NCI-H446 treated with DMSO at 0.1 percent for 48 hours (cell line): Measurements from ENCODE around the gene KLHL28.

ENCODE experiments used
- DNase-seq: peaks from one replicate; lab custom pipeline; 2025; lab: John Stamatoyannopoulos, UW

The KLHL28 gene

DNA sequence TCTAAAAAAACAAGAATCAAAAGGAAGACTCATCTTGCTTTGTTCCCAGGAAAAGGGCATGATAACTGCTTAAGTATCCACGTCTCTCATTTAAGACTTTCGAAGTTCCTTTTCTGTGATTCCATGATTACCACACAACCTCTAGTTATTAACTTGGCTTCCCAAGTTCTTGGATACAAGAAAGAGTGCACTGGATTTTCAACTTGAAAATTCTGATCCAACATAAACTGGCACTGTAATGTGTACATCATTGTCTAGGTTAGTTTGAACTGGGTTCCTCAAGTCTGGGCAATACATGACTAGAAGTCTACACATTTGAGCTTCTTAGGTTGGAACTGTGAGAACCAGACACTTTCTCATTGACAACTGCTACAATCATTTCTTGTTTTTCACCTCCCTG, 1.6 kb downstream of the KLHL28 start:
- no peak for DNase-seq

DNA sequence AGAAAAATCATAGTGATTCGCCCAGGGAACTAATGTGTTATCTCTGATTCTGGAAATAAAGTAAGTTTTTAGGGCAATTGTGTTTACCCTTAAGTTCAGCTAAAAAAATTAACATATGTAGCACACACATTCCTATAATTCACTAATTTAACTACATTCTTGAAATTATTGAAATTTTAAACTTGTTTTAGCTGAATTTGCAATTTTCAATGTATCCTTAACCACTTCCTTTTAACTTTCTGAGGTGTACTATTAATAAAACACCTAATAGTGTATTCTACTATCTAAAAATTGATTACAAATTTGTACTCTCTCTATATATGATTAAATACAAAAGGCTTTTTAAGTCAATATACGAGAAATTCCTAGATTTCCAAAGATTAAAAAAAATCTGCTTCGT, 2.2 kb downstream of the KLHL28 start:
- DNase-seq: no peak

DNA sequence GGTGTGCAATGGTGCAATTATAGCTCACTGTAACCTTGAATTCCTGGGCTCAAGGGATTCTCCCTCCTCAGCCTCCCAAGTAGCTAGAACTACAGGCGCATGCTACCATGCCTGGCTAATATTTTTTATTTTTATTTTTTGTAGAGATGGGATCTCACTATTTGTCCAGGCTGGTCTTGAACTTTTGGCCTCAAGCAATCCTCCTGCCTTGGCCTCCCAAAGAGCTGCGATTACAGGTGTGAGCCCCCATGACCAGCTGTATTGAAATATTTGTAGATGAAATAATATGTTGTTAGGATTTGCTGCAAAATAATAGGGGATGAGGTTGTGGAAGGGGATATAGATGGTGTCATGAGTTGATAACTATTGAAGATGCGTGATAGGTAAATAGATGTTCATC, 4.9 kb downstream of the KLHL28 start:
- no peak for DNase-seq

DNA sequence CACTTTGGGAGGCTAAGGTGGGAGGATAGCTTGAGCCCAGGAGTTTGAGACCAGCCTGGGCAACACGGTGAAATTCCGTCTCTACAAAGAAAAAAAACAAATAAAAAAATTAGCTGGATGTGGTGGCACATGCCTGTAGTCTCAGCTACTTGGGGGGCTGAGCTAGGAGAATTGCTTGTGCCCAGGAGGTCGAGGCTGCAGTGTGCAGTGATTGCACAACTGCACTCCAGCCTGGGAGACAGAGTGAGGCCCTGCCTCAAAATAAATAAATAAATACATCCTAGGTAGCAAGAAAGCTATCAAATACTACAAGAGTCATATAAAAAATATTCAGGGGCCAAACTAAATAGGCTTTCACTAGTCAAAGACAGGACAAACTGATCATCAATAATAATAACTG, 6.2 kb downstream of the KLHL28 start:
- no peak for DNase-seq

DNA sequence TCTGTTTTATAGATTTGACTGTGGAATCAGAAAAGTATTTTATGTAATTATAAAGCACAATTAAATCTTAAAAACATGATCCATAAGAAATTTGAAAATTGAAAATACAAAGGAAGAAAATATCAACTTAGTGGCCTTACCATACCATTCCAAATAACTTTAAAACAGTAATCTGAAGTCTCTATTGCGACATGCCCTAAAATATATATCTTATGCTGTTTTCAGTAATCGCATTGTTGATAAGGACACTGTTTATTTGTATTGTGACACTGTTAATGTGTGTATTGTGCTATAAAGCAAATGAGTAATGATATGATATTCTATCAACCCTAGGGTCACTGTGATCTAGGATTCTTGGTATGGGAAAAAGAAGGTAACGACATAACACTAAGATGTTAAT, 7.0 kb downstream of the KLHL28 start:
- DNase-seq: no peak

DNA sequence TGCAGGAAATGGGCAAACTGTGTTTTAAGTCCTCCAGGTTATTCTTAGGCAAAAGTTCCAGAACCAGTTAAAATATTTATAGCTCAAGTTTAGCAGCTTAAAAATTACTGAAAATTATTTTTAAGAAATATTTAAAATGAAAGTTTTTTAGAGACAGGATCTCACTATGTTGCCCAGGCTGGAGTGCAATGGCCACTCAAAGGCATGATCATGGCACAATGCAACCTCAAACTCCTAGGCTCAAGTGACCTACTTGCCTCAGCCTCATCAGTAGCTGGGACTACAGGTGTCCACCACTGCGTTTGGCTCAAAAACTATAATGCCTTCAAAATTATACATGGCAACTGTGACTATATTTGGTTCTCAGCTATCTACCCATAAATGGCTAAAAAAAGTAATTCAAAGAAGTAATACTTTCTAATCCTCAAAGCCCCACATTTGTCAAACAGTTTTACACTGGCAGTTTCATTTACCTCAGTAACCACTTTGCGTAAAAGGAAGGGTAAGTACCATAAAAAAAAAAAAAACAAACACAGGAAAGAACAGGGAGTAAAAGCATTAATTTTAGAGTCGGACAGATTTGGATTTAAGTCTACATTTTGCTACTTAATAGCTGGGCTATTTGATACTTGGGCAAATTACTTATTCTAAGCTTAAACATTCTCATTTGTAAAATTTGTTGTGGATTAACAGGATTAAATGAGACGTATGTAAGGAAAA, 9.2 kb downstream of the KLHL28 start:
- DNase-seq: no peak

DNA sequence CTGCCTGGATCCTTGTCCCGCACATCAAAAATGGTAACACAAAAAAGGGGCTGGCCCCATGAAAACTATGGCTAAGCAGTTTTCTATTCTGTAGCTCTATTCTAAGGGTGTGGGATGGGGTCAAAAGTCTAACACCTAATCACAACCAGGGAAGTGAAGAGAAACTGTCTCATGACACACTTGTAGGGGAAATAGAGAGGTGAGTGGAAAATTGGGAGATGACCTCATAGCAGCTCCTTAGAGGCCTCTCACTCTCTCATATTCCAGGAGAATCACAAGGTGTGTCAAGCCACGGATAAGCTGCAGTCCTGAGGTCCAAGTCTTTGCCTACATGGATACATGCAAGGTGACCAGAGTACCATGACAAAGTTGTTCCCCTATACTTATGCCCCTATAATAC, 10.7 kb downstream of the KLHL28 start:
- no peak for DNase-seq

DNA sequence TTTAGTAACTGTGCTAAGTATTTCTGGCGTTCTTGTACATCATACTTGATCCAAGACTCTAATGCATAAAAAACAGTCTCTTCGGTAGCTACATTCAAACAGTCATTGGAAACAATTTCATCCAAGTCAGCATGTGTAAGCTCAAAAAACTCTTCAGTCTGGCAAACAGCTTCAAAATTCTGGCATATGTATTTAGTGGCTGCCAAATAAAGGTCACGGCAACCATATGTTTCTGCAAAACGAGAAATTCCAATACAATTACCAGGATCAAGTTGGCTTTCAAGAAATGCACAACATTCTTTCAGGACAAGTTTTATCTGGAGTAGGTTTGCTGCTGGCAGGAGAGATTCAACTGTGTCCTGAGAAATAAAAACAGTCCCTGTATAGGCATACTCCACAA, 16.5 kb downstream of the KLHL28 start:
- peak; percentile 41 for DNase-seq

DNA sequence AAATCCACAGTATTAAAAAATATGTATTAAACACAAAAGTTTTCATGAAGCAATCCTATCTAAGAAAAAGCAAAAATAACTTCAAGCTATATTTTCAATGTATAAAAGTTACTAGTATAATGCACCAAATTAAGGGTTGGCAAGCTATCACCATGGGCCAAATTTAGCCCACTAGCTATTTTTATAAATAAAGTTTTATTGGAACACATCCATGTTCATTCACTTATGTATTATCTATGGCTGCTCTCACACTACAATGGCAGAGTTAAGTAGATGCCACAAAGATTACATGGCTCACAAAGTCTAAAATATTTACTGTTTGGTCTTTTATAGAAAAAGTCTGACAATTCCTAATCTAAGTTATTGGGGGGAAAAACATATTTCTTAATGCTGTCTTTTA, 17.6 kb downstream of the KLHL28 start:
- no peak for DNase-seq

DNA sequence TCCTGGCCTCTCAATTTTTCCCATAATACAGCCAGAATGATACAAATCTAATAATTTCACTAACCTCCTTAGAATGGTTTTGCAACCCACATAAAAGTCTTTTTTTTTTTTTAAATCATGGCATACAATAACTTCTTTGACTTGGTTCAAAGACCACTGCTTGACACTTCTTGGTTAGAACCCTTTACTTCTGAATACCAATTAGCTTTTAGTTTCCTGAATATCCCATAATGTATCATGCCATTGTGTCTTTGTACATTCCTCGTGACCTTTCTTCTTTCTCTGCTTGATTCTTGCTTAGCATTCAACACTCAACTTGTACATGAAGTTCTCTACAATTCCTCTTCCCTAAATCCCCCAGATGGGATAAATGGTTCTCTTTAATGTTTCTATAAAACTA, 19.3 kb downstream of the KLHL28 start:
- no peak for DNase-seq

DNA sequence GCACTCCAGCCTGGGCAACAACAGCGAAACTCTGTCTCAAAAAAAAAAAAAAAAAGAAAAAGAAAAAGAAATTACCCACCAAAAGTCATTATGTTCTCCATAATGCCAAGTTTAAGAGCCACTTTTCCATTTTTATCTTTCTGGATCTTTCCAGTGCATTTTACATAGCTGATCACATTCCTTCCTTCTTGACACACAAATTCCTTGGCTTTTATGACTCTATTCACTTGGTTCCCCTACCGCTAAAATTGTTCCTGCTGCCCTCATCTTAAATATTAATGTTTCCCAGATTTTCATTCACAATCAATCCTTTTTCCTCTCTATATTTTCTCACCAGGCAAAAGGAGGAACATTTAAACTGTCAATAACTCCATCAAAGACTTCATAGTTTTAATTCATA, 20.2 kb downstream of the KLHL28 start:
- no peak for DNase-seq

DNA sequence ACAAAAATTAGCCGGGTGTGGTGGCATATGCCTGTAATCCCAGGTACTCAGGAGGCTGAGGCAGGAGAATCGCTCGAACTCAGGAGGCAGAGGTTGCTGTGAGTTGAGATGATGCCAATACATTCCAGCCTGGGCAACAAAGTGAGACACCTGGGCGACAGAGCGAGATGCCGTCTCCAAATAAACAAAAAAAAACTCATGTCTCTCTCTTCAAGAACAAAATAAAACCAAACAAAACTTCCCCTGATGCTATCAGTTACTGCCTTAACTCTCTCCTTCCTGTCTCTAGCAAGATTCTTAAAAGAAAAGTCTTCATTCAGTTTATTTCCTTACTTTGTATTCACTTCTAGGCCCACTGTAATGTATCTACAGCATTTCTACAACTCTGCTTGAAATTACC, 20.8 kb downstream of the KLHL28 start:
- no peak for DNase-seq

DNA sequence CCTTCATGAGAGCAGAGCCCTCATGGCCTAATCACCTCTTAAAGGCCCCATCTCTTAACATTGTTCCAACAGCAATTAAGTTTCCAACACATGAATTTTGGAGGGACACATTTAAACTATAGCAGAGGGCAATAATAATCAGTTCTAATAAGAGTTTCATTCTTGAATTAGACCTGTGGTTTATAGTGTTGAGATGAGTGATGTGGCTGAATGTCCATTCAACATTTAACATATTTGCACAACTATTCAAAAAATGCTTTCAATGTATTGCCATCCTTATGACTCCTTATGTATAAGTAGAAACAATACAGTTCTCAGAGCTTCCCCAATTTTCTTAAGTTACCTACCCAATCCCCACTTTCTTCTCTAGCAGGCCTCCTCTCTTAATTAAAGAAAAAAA, 21.5 kb downstream of the KLHL28 start:
- no peak for DNase-seq

DNA sequence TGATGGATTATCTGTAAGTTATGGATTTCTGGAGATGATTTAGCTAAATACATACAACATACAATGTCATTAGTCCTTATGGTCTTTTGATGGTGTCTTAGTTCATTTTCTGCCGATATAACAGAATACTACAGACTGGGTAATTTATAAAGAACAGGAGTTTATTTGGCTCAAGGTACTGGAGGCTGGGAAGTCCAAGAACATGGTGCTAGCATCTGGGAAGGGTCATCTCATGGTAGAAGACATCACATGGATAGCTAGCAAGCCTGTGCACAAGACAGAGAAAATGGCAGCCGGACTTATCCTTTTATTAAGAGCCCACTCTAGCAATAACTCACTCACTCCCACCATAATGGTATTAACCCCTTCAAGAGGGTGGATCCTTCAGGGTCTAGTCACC, 24.2 kb downstream of the KLHL28 start:
- DNase-seq: no peak

DNA sequence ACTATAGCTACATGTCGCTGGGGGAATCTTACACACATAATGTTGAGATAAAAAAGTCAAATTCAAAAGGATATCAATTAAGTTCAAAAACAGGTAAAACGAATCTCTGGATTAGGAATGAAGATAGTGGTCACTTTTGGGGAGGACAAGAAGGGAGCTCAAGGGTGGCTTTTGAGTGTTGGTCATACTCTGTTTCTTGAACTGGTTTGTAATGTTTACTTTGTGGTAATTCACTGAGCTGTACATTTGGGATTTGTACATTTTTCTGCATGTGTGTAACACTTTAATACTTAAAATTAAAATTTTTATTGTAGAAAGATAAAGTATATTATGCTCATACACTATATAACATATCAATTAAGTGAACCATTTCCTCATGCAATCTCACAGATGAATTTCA, 26.6 kb downstream of the KLHL28 start:
- DNase-seq: no peak

DNA sequence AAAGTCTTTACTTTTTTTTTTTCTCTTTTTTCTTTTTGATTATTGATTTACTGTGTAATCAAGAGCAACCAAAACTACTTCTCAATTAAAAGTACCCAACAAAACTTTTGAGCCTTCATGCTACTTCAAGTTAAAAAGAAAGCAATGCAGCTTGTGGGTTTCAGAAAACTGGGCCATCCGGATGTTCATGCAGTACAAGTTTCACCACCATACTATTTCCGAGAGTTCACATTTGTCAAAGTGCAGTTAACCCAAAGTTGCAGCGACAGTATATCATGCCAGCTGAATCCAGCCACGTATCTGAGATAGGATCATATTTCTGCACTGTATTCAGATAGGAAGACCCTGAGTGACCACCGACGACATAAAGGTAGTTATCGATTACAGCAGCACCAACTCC, 33.0 kb downstream of the KLHL28 start:
- no peak for DNase-seq

DNA sequence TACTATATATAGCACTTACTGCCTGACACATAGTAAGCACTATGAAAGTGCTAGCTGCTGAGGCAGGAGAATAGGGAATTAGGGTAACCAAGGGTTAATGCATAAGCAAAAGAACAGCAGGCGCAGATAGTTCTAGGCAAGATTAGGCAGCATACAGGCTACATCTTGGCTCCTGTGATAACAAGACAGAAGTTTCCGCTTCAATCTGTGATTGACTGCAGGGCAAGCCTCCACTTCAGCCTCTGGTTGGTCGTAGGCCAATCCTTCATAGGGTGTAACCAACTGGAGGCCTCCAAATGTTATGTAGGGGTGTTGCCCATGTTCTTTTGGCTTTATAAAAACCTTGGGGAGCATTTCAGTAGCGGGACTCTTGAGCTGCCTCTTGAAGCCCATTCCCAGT, 46.9 kb downstream of the KLHL28 start:
- peak; percentile 22 for DNase-seq

DNA sequence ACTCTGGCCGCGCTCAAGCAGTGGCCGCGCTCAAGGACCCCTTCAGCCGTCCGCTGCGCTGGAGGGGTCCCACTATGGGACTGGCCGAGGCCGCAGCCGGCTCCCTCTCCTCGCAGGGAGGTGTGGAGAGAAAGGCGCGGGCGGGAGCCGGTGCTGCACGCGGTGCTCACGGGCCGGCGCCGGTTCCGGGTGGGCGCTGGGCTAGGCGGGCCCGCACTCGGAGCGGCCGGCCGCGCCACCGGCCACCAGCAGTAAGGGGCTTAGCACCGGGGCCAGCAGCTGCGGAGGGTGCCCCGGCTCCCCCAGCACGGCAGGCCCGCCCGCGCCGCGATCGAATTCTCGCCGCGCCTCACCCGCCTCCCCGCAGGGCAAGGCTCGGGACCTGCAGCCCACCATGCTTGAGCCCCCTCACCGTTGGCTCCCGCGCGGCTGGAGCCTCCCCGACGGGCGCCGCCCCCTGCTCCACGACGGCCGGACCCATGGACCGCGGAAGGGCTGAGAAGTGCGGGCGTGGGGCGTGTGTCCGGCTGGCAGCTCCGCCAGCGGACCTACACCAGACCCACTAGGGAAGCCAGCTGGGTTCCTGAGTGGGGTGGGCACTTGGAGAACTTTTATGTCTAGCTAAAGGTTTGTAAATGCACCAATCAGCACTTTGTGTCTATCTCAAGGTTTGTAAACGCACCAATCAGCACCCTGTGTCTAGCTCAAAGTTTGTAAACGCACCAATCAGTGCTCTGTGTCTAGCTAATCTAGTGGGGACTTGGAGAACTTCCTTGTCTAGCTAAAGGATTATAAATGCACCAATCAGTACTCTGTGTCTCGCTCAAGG, 49.5 kb downstream of the KLHL28 start:
- DNase-seq: no peak

DNA sequence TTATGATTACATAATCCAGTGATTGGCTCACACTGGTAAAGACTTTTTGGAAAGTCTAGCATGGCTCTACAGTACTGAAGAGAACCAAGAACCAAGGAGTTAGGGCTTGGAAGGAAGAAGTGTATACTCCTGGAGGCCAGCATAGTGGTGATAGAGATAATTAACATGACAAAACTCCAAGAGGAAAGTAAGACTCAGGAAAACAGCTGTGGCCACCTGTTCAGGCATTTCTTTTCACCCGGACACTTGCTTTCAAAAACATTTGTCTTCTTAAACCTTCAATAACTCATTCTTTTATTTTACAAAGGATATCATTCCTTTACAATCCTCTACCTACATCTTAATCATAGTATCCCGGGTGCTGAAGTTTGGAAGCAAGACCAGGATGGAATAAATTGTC, 50.9 kb downstream of the KLHL28 start:
- DNase-seq: no peak

DNA sequence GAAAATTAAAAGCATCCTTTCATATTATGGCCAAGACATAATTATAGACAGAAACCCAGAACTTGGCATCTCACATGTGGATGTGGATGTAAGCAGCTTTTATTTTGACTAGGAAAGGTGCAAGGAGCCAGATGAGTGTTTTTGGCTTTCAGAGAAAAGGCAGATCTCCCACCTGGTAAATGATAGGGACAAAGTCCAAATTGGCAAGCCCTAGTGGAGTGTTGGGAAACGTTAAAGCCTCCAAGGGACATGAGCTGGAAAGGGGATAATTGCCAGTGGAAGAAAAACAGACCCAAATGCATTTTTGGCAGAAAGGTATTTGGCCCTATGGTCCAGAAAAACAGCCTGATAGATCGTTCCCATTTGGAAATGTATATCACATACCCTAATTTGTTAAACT, 60.1 kb downstream of the KLHL28 start:
- no peak for DNase-seq

DNA sequence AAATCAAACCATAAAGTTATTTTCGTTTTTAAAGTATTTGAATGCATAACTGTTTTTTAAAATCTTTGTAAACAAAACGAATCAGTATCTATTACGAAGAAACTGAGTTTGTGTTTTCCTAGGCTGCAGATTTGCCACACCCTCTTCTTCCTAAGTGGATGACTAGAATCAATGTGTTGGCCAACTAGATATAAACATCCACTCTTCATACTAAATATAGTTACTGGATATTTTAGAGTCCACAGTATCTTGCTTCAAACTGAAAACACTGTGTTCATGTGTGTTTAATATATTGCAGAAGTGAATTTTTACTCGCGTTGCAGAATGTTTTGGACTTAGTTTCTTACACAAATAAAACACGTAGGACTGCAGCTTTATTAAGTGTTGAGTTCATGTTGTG, 63.2 kb downstream of the KLHL28 start:
- no peak for DNase-seq

DNA sequence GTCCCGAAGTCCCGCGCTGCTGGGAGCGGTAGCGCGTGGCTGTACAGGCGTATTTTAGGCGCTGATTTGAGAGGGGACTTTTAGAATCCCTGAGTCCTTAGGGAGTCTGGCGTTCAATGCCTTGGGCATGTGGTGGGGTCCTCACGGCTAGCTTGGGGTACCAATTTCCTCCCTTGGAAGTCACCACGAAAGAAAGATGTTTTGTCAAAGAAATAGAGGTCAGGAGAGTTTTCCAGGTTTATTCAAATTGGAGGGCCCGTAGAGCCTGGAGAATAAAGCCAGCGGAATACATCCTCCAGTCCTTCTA, 63.9 kb downstream of the KLHL28 start:
- no peak for DNase-seq

DNA sequence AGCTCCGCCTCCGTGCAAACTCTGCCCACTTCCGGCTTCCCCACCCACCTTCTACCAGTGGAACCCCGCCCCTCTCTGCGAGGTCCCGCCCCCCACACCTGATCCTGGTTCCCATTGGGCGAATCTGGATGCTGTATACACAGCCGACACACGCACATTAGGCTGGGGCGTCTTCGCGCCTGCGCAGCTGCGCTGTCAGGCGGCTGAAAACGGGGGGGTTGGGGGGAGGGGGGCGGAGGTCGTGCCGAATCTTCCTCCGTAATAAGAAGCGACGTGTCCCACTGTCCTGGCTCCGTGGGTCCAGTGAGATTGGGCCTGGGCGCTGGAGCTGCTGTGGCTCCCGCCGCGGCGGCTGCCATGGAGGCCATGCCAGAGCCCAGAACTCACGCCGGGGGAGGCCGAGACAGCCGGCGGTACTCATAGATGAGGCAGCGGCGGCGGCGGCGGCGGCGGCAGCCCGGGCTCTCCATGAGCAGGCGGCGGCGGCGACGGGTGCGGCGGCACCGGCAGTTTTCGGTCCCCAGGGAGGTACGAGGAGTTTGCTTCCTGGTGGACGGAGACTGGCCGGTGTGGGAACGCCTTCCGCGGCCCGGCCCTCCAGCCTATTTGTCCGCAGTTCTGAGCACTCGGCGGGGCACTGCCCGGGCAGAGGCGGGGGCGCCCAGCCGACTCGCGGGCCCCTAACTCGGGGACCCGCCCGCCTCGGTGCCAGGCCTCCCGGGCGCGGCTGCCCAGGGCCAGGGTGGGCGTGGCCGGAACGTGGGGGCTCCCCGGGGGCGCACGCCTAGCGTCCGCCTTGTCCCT, 64.5 kb downstream of the KLHL28 start:
- DNase-seq: peak; percentile 93
